MM.1S (cell line): ENCODE measurements around the gene ATF7.
"Not testable (repeated sequence)": the region's sequence is repeated elsewhere in the genome, so short reads cannot be mapped to it uniquely, and the experiment has no call there.

ENCODE experiments used
- DNase-seq: peaks from one replicate; pipeline ENCODE4 v3.0.0-alpha.2; 2015
- H2AFZ ChIP-seq: fragments of 300-600 bp; sonication (generic); 2 replicates; pipeline ENCODE4 v1.6.0; 2016; ENCODE audit warnings: antibody characterized with exemption, low read length
- H3F3A ChIP-seq: fragments of 300-600 bp; sonication (generic); 2 replicates; pipeline ENCODE4 v1.6.1; 2016; ENCODE audit warnings: mild to moderate bottlenecking, antibody characterized with exemption, low read length, moderate library complexity, mixed read lengths; ENCODE audit not compliant: insufficient read depth
- H3K27ac ChIP-seq: fragments of 300-600 bp; sonication (generic); 2 replicates; pipeline ENCODE4 v1.5.1; 2016; ENCODE audit warnings: mild to moderate bottlenecking, low read length
- H3K27me3 ChIP-seq: fragments of 300-600 bp; sonication (generic); replicated peaks from 2 replicates; pipeline ENCODE4 v1.6.0; 2016; ENCODE audit warnings: low read length; ENCODE audit not compliant: insufficient read depth
- H3K36me3 ChIP-seq: fragments of 300-600 bp; sonication (generic); replicated peaks from 2 replicates; pipeline ENCODE4 v1.6.1; 2016; ENCODE audit warnings: mild to moderate bottlenecking, low read length, mixed read lengths; ENCODE audit not compliant: insufficient read depth
- H3K4me1 ChIP-seq: fragments of 300-600 bp; sonication (generic); 2 replicates; pipeline ENCODE4 v1.6.1; 2016; ENCODE audit warnings: low read length, mixed read lengths
- H3K4me2 ChIP-seq: fragments of 300-600 bp; sonication (generic); 2 replicates; pipeline ENCODE4 v1.6.0; 2016; ENCODE audit warnings: low read depth, low read length
- H3K4me3 ChIP-seq: fragments of 300-600 bp; sonication (generic); 2 replicates; pipeline ENCODE4 v1.5.1; 2016; ENCODE audit warnings: low read length, mixed read lengths
- H3K79me2 ChIP-seq: fragments of 300-600 bp; sonication (generic); 2 replicates; pipeline ENCODE4 v1.6.1; 2016; ENCODE audit warnings: mixed run types, low read length, mixed read lengths
- H3K9ac ChIP-seq: fragments of 300-600 bp; sonication (generic); 2 replicates; pipeline ENCODE4 v1.6.1; 2016; ENCODE audit warnings: low read length, mixed read lengths
- H3K9me2 ChIP-seq: fragments of 300-600 bp; sonication (generic); replicated peaks from 2 replicates; pipeline ENCODE4 v1.6.1; 2016; ENCODE audit warnings: mild to moderate bottlenecking, low read length, mixed read lengths; ENCODE audit not compliant: insufficient read depth
- H3K9me3 ChIP-seq: fragments of 300-600 bp; sonication (generic); replicated peaks from 2 replicates; pipeline ENCODE4 v1.6.1; 2016; ENCODE audit warnings: mild to moderate bottlenecking, low read length, mixed read lengths; ENCODE audit not compliant: insufficient read depth
- H4K20me1 ChIP-seq: fragments of 300-600 bp; sonication (generic); 2 replicates; pipeline ENCODE4 v1.6.1; 2016; ENCODE audit warnings: mild to moderate bottlenecking, low read length, moderate library complexity, mixed read lengths; ENCODE audit not compliant: insufficient read depth
- EZH2 ChIP-seq: fragments of 300-600 bp; sonication (generic); optimal IDR thresholded peaks from 2 replicates; pipeline ENCODE3; 2017; ENCODE audit warnings: low read depth, mild to moderate bottlenecking, antibody characterized with exemption, low read length, mixed read lengths
- EZH2phosphoT487 ChIP-seq: fragments of 300-600 bp; sonication (generic); IDR thresholded peaks from 2 replicates; pipeline ENCODE4 v1.6.1; 2018; ENCODE audit warnings: antibody characterized with exemption, low read length
- TF ChIP-seq, protein P1 (sequence below): fragments of 300-600 bp; sonication (generic); IDR thresholded peaks from 2 replicates; pipeline ENCODE4 v1.5.1; 2016; ENCODE audit warnings: antibody characterized with exemption, low read length, mixed read lengths

The ATF7 gene

DNA sequence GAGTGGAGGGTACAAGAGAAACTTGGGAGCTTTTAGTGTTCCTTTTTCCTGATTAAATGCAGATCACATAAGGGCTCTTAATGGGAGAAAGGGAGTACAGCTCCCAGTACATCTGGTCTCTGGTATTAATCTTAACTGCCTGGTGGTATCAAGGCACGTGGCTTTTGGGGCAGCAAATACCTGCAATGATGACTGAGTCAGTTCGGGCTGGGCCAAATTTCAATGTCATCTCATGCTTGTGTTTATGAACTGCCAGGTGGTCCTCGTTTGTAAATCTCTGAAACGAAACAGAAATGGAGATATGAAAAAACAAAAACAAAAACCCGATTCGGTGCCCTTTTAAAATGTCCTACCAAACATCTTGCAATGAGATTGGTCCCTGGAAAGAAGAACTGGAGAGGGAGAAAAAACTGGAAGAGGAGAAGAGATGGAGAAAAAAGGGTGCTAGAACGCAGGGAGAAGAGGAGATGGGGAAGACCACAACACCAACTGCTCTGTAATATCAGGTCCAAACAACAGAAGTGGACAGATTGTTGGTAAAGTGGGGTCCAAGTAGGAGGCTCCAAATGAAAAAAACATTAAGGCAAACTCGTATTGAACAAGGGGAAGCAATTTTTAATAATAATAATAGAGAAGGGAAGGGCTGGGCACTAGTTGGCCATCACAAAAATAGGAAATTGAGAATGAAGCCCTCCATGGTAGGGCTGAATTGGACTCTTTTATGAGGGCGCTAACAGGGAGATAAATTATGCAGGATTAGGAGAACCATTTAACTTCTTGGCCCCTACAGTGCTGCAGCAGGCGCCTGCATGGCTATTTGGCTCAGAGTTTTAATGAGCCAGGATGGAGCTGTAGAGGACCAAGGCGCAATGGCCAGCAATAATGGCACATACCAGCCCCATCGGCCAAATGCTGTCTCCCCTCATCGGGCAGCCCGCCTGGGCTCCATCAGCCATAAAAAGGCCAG lies 73.5 kb downstream of the ATF7 start:
- TF ChIP-seq EZH2phosphoT487 (no peak), EZH2 (no peak)
- TF ChIP-seq, protein P1, sequence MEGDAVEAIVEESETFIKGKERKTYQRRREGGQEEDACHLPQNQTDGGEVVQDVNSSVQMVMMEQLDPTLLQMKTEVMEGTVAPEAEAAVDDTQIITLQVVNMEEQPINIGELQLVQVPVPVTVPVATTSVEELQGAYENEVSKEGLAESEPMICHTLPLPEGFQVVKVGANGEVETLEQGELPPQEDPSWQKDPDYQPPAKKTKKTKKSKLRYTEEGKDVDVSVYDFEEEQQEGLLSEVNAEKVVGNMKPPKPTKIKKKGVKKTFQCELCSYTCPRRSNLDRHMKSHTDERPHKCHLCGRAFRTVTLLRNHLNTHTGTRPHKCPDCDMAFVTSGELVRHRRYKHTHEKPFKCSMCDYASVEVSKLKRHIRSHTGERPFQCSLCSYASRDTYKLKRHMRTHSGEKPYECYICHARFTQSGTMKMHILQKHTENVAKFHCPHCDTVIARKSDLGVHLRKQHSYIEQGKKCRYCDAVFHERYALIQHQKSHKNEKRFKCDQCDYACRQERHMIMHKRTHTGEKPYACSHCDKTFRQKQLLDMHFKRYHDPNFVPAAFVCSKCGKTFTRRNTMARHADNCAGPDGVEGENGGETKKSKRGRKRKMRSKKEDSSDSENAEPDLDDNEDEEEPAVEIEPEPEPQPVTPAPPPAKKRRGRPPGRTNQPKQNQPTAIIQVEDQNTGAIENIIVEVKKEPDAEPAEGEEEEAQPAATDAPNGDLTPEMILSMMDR = no peak
- Histone ChIP-seq H3K27ac (peak overlapping the region; percentile 82), H3K4me1 (peaks cover 26% of the 10 kb centered on the region), H3K4me2 (peak overlapping the region; percentile 61), H4K20me1 (no peaks in the 10 kb centered on the region), H3K79me2 (no peaks in the 10 kb centered on the region), H3K9me3 (no peaks in the 10 kb centered on the region), H3K4me3 (peak overlapping the region; percentile 48), H3K9ac (peak overlapping the region; percentile 22), H3F3A (peaks cover 34% of the 10 kb centered on the region), H3K9me2 (no peaks in the 10 kb centered on the region), H3K27me3 (no peaks in the 10 kb centered on the region), H3K36me3 (no peaks in the 10 kb centered on the region), H2AFZ (peak overlapping the region; percentile 35)
- DNase-seq = peak; percentile 74

DNA sequence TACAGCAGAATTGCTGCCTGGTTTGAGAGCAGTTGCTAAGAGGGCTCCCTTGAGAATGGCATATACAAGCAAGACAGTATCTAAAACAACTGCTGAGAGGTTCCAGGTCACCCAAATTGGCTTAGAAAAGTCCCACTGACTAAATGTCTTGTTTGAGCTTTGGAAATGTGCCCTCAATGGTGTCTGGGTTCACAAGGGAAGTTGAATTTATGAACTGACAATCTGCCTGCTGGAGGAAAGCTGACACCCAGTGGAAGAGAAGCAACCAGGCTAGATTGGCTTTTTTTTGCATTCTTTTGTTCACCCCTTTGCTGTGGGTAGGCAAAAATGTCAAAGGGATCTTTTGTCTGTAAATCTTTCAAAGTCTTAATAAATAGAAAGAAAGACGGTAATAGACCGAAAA lies 74.3 kb downstream of the ATF7 start:
- peak; percentile 83 for DNase-seq
- TF ChIP-seq, protein P1 = peak; percentile 52
- TF ChIP-seq EZH2phosphoT487 (no peak), EZH2 (no peak)
- H3K9ac ChIP-seq = peak overlapping the region; percentile 22
- H3K4me1 ChIP-seq = peaks cover 26% of the 10 kb centered on the region
- peak overlapping the region; percentile 35 for H2AFZ ChIP-seq
- H3F3A ChIP-seq = peaks cover 34% of the 10 kb centered on the region
- H4K20me1 ChIP-seq = no peaks in the 10 kb centered on the region
- H3K36me3 ChIP-seq = no peaks in the 10 kb centered on the region
- no peaks in the 10 kb centered on the region for H3K27me3 ChIP-seq
- no peaks in the 10 kb centered on the region for H3K9me3 ChIP-seq
- no peaks in the 10 kb centered on the region for H3K9me2 ChIP-seq
- peak overlapping the region; percentile 61 for H3K4me2 ChIP-seq
- peak overlapping the region; percentile 82 for H3K27ac ChIP-seq
- peak overlapping the region; percentile 48 for H3K4me3 ChIP-seq
- no peaks in the 10 kb centered on the region for H3K79me2 ChIP-seq

GRCh38 chr12:53550595-53550994 lies 75.6 kb downstream of the ATF7 start:
- no peak overlapping the region for H3K4me3 ChIP-seq
- H3F3A ChIP-seq = peaks cover 34% of the 10 kb centered on the region
- peak overlapping the region; percentile 82; the same call in 1 of the 2 replicates for H3K27ac ChIP-seq
- peaks cover 26% of the 10 kb centered on the region for H3K4me1 ChIP-seq
- H3K9ac ChIP-seq = no peak overlapping the region
- H3K4me2 ChIP-seq = peak overlapping the region; percentile 61; the same call in 1 of the 2 replicates
- no peak for TF ChIP-seq EZH2
- TF ChIP-seq, protein P1 = no peak
- TF ChIP-seq EZH2phosphoT487 = no peak
- no peaks in the 10 kb centered on the region for H3K36me3 ChIP-seq
- no peaks in the 10 kb centered on the region for H3K9me3 ChIP-seq
- H3K79me2 ChIP-seq = no peaks in the 10 kb centered on the region
- no peaks in the 10 kb centered on the region for H4K20me1 ChIP-seq
- no peak overlapping the region for H2AFZ ChIP-seq
- no peaks in the 10 kb centered on the region for H3K9me2 ChIP-seq
- no peak for DNase-seq
- no peaks in the 10 kb centered on the region for H3K27me3 ChIP-seq

DNA sequence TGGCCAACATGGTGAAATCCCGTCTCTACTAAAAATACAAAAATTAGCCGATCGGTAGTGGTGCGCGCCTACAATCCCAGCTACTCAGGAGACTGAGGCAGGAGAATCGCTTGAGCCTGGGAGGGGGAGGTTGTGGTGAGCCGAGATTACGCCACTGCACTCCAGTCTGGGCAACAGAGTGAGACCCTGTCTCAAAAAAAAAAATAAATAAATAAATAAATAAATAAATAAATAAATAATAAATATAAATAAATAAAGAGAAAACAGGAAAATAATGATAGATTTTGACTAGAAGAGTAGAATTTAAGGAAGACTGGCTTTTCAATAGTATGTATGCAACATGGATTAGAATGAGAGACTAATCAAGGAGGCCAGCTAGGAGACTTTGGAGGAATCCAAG lies 76.1 kb downstream of the ATF7 start:
- not testable (repeated sequence) for H3K79me2 ChIP-seq, H3K9me3 ChIP-seq, H3K27me3 ChIP-seq, H3K9me2 ChIP-seq, H4K20me1 ChIP-seq, H3K4me3 ChIP-seq, H3K36me3 ChIP-seq, H3K9ac ChIP-seq, DNase-seq, H2AFZ ChIP-seq, H3K27ac ChIP-seq
- peaks cover 26% of the 10 kb centered on the region for H3K4me1 ChIP-seq
- H3K4me2 ChIP-seq = peak overlapping the region; percentile 61; the same call in 1 of the 2 replicates
- peaks cover 34% of the 10 kb centered on the region for H3F3A ChIP-seq

- H3K9me3 ChIP-seq, H4K20me1 ChIP-seq, H3K27ac ChIP-seq, H3K4me3 ChIP-seq, H3K36me3 ChIP-seq, DNase-seq, H3K27me3 ChIP-seq, H3K4me2 ChIP-seq, H2AFZ ChIP-seq, H3K9ac ChIP-seq, H3K9me2 ChIP-seq, H3K79me2 ChIP-seq: not testable (repeated sequence)
- Histone ChIP-seq H3K4me1 (peaks cover 34% of the 10 kb centered on the region), H3F3A (peaks cover 36% of the 10 kb centered on the region)
Observed at GRCh38 chr12:53548354-53548753, 77.8 kb downstream of the ATF7 start.
